Inferior parietal cortex (tissue), 1 donor: ENCODE data around the gene HHAT.

Source experiments
- DNase-seq: peaks from one replicate; pipeline ENCODE4 v3.0.0-alpha.2; 2016; ENCODE audit errors: extremely low spot score

HHAT gene

DNA sequence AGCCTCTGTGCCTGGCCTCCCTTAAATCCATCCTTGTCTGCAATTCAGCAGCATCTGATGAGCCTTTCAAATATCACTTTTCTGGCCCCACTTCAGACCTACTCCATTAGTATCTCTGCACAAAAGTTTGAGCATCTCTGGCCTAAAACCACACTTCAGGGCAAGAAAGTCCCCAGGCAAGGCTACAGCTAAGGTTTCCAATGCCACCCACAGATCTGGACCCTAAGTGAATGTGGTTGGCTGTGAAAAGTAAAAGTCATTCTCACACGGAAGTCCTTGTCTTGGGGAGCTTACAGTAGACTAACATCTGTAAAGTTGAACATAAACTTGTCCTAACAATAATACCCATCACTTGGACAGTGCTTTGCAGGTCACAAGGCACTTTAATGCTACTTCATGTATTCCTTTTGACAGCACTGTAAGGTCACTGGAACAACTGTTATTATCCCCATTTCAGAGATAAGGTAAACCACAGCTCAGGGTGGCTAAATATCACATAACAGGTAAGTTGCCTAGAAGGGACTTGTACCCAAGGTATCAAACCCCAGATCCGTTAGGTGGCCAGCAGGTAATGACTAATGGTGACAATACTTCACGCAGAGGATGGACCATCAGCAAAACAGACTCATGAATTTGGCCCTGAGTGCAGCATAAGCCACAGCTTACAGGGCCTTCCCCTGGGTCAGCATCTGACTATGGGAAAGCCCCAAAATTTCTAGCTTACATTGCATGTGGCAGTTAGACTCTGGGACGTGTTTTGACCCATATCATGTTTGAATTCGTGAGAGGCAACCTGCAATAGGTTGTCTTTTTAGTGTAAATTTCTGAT, 356.0 kb downstream of the HHAT start:
- no peak for DNase-seq

DNA sequence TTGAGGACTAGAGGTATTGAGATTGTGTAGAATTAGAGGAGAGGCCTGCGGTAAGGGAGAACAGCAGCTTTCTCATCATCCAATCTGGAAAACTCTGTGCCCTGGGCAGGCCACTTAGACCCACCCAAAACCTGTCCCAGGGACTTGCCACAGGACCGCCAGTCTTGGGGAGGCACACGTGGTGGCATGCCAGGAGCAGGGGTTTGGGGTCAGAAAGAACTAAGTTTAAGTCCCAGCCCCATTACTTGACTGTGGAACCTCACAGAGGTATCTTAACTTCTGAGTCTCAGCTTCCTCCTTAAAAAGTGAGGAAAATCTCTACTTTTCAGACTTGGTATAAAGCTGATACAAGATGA, 356.6 kb downstream of the HHAT start:
- DNase-seq: no peak

DNA sequence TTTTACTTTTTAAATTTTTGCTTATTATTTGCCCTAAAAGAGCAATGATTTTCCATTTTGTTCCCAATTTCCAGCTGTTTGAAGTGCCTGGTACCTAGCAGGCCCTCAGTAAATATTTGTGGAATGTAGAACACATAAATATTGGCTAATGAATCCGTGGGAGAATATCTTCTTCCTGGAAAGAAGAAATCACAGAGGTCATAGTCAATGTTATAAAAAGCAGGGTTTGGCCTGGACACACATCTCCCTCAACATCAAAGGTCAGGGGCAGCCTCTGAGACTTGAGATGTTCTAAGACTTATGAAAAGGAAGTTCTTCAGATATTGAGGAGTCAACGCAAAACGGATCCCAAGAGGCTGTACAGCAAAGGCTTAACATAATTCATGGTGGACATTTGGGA, 358.1 kb downstream of the HHAT start:
- no peak for DNase-seq

DNA sequence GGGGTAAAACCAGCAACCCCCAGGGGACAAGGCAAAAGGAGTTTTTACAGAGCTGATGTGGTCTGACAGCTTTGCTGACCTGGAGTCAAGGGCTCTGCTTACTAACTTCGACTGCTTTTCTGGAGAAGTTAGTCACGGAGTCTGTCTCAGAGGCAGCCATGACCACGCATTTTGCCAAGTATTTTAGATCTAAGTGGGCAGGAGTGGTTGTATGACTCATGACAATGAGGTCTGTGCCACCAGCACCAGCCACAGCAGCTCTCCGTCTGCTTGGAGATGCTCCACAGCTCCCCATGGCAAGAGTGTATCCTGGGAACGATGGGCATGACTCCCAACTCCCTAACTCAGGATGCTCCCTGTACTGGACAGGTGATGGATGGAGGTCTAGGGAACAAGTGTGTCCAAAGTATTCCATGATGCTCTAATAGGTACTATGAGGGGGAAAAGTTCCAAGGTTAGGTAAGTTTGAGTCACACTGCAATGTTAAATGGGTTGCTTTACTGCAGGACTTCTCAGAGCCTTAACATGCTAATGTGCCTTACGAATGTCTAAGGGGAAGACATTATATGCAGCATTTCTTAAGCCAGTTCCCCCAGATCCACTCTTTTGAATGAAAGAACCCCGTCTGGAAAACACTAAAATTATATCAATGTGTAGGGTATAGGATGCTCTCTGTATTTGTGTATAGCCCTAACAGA, 359.0 kb downstream of the HHAT start:
- DNase-seq: no peak

DNA sequence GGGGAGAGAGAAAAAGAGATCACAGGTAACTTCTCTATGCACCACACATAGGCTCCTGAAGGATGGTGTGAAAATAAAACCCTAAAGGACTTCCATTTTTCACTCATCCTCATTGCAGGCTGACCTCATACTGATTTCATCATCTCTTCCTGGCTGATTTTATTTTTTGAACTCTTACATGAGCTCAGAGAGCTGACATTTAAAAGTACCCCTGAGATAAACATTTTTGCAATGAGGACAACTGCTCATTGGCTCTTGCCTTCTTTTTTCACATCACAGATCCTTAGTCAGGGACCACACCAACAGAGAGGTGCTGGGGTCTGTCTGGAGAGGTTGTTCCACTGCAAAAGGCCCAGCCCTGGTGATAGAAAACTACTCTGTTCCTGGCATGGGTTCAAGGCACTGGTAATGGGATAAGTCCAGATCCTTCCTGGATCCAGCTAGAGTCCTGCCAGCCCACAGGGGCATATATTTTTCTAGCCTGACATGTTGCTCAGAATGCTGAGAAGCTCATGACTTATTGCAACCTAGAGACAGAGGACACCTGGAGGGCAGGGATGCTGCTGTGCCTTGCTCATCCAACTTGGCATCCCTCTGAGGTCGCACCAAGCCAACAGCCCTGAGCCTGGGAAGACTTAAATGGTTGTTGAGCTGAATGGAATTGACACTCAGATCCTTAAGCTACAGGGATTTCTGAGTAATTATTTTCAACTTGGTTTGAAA, 360.0 kb downstream of the HHAT start:
- no peak for DNase-seq

DNA sequence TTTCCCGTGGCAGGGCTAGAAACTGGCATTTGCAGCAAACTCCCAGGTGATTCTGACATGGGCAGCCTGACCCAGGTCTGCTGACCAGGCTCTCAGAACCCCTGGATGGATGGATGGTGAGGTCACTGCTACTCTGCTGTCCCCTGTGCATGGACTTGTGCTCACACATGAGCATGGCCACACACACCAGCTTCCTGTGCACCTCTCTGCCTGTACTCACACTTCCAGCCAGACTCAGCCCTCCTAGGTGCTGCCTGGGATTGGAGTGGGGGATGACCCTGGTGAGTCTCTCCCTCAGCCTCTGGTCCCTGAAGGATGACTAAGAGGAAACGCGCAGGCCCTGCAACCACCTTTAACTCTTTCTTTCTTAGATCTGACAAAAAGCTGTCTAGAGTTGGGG, 361.1 kb downstream of the HHAT start:
- no peak for DNase-seq

DNA sequence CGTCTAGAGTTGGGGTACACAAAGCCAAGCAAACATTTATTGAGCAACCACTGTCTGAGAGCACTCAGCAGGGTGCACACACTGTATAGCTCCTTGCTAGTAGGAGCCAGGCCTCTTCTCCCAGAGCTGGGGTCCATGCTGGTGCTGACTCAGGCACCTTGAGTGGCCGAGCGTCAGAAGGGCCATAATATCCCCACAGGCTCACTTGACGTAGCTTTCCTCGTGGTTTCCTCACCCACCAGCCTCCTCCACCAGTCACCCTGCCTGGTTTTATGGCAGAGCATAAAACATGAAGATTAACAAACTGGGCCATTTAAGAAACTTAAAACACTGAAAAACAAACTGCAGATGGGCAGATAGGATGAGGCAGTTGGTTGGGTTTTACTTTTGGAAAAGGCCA, 361.5 kb downstream of the HHAT start:
- no peak for DNase-seq

DNA sequence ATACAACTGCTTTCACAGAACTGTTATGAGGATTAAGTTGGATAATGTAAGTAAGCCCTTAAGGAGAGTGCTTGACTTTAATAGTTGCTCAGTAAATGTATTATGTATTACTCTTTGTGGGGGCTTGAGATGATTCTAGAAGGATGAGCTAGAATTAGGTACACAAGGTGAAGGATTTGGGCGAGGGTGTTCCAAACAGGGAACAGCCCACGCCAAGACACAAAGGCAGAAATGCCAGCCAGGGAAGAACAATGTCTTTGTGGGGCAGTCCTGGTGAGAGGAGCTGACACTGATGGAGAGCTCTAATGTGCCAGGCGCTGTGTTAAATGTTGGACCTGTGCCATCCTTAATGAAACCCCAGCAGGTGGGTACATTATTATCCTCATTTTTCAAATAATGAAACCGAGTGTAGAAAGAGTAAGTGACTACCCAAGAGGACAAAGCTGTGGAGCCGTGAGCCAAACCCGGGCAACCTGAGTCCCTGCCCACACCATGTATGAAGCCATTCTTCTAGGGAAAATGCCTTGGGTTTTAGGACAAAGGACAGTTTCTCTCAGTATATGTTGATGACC, 362.4 kb downstream of the HHAT start:
- DNase-seq: no peak

DNA sequence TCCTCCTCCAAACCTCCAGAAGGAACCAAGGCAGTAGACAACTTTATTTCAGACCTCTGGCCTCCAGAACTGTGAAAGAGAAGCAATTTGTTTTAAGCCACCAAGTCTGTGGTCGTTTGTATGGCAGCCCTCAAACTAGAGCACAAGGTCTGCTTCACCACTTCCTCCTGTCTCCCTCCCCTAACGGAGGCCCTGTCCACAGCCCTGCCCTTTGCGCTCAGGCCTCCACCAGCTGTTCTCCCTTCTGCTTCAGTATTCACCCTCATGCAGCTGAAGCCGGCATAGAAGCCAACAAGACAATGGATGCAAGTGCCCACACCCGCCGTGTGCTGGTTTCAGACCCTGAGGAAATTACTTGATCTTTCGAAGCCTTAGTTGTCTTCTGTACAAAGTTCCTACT, 364.1 kb downstream of the HHAT start:
- DNase-seq: no peak

DNA sequence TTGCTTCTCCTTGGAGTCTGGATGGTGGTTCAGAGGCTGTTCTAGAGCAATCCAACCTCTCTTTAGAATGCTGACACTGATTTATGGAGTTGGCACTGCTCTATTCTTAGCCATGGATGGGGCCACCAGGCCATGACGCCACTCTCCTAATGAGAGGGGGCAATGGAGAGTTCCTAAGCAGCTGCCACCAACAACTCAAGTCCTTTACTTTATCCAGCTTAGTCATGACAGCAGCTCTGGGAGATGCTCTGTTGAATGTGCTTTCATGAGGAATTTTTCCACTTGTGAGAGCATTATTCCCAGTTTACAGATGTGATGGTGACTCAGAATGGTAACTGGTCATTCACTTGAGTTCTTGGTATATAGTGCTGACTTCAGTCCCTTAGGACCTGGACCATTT, 366.3 kb downstream of the HHAT start:
- DNase-seq: no peak

DNA sequence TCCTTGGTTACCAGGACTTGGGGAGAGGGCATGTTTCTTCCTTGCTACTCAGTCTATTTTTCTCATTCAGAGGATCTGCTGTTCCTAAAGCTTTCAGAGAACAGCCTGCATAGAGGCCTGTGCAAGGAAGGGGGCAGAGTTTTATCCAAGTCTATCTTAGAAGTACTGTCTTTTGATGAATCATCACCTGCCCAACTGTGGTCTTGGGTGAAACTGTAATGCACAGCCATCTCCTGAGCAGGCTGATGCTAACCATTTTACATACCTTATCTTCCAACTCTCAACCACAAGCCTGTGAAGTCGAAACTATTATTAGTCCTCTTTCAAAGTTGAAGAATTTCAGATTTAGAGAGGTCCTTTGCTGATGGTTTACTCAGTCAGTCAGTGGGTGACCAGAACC, 368.0 kb downstream of the HHAT start:
- no peak for DNase-seq

DNA sequence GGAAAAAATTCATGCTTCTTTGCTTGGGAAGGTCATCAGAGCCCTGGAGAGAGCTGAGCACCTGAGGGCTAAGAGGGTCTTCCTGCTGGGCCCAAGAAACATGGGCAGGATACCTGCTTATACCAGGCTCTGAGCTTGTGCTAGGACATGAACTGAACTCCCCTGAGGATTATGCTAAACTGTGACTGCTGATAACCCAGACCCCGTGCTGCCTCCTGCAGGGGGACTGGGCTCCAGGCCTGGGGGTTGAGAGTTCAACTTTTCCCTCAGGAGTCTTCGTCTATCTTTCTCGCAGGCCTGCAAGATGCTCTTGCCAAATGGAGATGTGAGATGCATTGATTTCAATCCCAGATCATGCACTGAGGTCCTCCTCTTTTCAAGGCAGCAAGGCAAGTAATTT, 368.5 kb downstream of the HHAT start:
- DNase-seq: no peak

DNA sequence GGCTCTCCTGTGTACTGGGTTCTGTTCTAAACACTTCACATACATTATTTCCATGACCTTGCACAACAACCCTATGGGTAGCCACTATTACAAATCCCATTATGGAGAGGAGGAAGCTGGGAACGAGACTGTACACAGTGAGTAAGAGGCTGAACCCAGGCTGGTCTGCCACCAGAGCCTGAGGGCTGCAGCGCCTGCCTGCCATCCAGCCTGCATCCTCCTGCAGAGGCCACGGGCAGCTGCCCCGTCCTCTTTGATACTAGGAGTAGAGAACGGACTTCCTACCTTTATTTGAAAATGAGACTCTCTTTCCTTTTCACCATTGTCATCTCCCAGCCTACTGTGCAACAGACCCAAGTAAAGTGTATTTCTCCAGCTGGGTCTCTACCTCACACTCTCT, 370.0 kb downstream of the HHAT start:
- DNase-seq: no peak

DNA sequence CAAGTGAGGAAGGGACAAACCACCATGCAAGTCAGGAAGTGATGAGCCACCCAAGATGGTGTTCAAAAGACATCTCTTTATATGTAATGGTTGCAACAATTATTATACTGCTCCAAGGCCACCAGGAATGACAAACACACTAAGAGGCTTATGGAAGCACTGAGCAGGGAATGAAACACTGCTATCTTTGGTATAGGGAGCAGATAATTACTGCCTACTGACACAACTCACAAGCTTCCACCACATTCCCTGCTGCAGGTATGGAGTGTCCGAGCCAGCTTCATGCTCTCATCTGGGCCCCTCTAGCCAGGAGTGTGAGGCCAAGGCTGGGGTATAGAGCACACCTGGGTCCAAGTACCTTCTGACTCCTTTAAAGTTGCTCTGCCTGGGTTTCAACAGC, 371.4 kb downstream of the HHAT start:
- DNase-seq: no peak

DNA sequence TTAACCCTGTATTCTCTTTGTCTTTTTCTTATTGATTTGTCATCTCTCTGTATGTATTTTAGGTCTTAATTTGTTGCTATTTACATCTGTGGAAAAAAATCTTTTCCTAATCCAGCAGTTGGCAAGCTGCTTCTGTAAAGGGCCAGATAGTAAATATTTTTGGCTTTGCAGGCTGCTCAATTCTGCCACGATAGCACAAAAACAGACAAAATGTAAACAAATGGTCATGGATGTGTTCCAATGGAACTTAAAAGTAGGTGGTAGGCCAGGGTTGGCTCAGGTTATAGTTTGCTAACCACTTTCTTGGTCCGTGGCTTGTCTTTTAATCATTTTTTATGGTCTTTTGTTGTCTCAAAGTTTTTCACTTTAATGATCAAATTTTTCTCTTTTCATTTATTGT, 371.8 kb downstream of the HHAT start:
- no peak for DNase-seq

DNA sequence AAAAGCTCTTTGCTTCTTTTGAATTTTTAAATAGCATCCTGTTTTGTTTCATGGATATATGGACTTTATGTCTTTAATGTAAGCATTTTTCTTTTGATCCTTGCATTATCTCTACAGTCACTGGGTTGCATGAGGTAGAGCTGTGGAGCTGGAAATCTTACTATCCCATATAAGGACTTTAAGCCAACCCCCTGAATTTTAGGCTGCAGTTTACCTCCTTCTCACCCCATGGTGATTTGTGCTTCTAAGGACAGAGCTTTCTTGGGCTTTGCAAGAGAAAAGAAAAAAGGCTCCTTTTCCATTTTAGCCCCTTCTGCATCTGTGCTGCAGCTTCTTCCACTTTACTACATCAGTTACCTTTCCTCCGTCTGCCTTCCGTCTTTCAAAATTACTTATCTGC, 373.8 kb downstream of the HHAT start:
- no peak for DNase-seq

DNA sequence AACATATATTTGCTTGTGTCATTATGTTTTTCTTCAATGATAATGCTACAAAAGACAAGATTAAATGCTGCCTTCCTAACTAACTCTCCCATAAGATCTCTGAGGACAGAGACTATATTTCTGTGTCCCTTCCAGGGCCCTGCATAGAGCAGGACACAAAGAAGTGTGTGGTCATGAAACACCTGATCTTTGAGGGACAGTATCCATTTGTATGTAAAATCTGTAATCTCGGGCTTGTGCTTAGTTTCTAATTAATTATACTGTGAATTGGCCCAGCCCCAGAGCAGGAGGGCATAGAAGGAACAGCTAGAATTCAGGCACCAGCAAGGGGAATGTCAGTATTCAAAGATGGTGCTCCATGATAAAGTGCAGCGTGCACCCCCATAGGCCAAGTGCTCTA, 374.9 kb downstream of the HHAT start:
- no peak for DNase-seq

DNA sequence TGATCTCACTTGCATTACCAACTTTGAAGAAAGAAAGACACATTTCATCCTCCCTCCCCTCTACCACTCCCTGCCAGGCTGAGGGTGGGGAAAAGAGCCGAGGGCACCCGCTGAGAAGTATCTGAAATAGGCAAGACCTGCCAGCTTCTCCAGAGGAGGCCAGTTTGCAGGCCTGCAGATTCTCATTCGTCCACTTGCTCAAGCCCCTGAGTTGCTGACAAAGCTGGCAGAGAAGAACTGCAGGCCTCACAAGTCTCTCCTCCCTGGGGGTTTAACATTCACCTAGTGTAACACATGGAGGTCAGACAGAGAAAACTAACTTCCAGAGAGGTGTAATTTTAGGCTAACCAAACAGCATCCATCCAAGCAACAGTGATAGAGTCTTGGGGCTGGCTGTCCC, 376.4 kb downstream of the HHAT start:
- no peak for DNase-seq

DNA sequence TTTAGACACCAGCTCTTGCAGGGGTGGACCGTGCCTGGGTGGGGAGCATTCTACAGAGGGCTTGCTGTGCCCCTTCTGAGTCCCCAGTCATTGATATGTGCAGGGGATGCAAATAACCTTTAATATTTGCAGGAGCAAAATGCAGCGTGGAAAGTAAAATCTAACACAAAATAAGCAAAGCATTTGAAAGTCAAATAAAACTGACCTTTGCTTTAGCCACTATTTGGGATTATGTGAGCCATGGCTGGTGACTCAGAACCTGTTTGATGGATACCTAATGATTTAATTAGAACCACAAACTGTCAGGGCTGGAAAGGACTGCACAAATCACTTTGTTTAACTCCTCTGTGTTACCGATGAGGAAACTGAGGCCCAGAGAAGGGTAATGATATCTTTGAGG, 377.5 kb downstream of the HHAT start:
- no peak for DNase-seq

DNA sequence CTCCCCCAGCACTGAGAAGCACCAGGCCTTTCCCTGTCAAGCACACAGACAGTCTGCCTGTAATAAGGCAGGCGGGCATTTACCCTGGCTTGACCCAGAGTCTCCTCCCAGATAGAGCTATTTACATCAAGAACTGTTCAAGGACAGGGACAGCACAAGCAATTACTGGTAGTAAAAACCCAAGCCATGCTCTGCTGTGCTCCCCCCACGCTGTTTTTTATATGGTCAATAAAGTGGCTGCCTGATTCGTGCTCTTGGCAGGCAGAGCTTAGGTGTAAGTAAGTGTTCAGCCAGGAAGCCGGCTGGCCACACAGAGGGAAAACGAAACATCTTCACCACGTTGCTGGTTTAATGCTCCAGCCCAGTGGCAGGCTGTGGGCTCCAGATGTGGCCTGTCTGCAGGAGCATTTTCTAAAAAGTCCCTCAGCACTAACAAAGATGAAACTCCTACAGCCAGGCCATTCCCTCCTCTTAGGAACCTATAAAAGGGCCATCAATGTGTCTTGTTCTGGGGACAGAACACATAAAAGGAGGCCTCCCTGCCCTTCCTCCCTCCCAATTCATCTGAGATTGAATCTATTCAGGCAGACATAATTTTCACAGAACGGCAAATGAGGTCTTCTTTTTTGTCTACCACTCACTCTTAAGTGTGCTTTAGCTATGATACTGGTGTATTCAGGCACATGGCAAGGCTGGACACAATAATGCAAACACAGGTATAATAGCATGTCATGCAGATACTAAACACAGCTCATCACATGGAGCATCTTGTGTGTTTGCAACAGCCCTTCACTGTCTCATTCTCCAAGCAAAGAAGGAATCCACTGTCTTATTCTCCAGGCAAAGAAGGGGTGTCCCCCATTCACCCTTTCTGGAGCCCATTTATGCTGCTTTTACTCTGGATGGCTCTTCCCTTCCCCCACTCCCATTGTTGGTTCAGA, 378.9 kb downstream of the HHAT start:
- DNase-seq: no peak

DNA sequence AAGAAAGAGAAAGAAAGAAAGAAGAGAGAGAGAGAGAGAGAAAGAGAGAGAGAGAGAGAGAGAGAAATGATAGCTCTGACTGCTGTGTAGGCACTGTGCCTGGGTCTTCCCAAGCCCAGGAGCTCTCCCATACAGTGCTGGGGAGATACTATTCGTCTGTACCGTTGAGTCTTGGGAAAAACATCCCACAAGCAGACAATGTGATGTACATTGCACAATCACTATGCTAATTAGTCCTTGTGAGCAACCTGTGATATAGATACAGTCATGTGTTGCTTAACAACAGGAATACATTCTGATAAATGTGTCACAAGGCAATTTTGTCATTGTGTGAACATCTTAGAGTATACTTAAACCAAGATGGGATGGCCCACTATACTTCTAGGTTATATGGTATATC, 381.0 kb downstream of the HHAT start:
- DNase-seq: no peak
